GM18517 (cell line): ENCODE measurements around the gene CPED1.
"Not testable (repeated sequence)": the region's sequence is repeated elsewhere in the genome, so short reads cannot be mapped to it uniquely, and the experiment has no call there.

ENCODE experiments used
- ATAC-seq: cut with Tn5 transposase; IDR thresholded peaks from one replicate; pipeline ENCODE4 v1.9.1; 2021; ENCODE audit warnings: mild to moderate bottlenecking, moderate library complexity; ENCODE audit not compliant: unreplicated experiment

The CPED1 gene

GRCh38 chr7:121172484-121172883 lies 184.0 kb downstream of the CPED1 start:
- ATAC-seq: no peak

GRCh38 chr7:121175826-121176225 lies 187.3 kb downstream of the CPED1 start:
- no peak for ATAC-seq

- ATAC-seq: no peak
Observed at GRCh38 chr7:121178452-121178851, 189.9 kb downstream of the CPED1 start.

GRCh38 chr7:121178869-121179497 lies 190.5 kb downstream of the CPED1 start:
- peak; percentile 60 for ATAC-seq

GRCh38 chr7:121180436-121181063 lies 192.0 kb downstream of the CPED1 start:
- peak; percentile 97 for ATAC-seq

GRCh38 chr7:121181357-121181756 lies 192.8 kb downstream of the CPED1 start:
- ATAC-seq: no peak

- no peak for ATAC-seq
Observed at GRCh38 chr7:121182281-121182680, 193.8 kb downstream of the CPED1 start.

GRCh38 chr7:121182902-121183301 lies 194.4 kb downstream of the CPED1 start:
- ATAC-seq: no peak

GRCh38 chr7:121183883-121184282 lies 195.4 kb downstream of the CPED1 start:
- ATAC-seq: not testable (repeated sequence)

- ATAC-seq: no peak
Observed at GRCh38 chr7:121186746-121187145, 198.2 kb downstream of the CPED1 start.

GRCh38 chr7:121187222-121187621 lies 198.7 kb downstream of the CPED1 start:
- ATAC-seq: peak; percentile 91

- no peak for ATAC-seq
Observed at GRCh38 chr7:121187676-121188075, 199.2 kb downstream of the CPED1 start.

GRCh38 chr7:121192834-121193233 lies 204.3 kb downstream of the CPED1 start:
- ATAC-seq: no peak

- ATAC-seq: no peak
Observed at GRCh38 chr7:121195010-121195409, 206.5 kb downstream of the CPED1 start.

- no peak for ATAC-seq
Observed at GRCh38 chr7:121195874-121196273, 207.4 kb downstream of the CPED1 start.

GRCh38 chr7:121196286-121196685 lies 207.8 kb downstream of the CPED1 start:
- no peak for ATAC-seq

GRCh38 chr7:121197455-121197854 lies 208.9 kb downstream of the CPED1 start:
- no peak for ATAC-seq

GRCh38 chr7:121198502-121198901 lies 210.0 kb downstream of the CPED1 start:
- no peak for ATAC-seq

GRCh38 chr7:121202125-121202524 lies 213.6 kb downstream of the CPED1 start:
- ATAC-seq: no peak

- no peak for ATAC-seq
Observed at GRCh38 chr7:121202834-121203233, 214.3 kb downstream of the CPED1 start.

GRCh38 chr7:121204537-121204936 lies 216.0 kb downstream of the CPED1 start:
- no peak for ATAC-seq

GRCh38 chr7:121205777-121206176 lies 217.3 kb downstream of the CPED1 start:
- no peak for ATAC-seq

GRCh38 chr7:121211253-121211652 lies 222.7 kb downstream of the CPED1 start:
- no peak for ATAC-seq
